Neural progenitor cell (in vitro differentiated cells): Measurements from ENCODE around the gene HMGN3. TPM values are rescaled to one million over a fixed set of nuclear protein-coding genes. Genes with fewer than 3 reads are reported as not detected.

Experiments used
- DNase-seq: peaks from one replicate; pipeline ENCODE4 v3.0.0-alpha.2; 2016; ENCODE audit warnings: low spot score
- H2AFZ ChIP-seq: fragments of 200-600 bp; sonication (generic); replicated peaks from 2 replicates; pipeline ENCODE4 v1.6.1; 2016; ENCODE audit warnings: antibody characterized with exemption
- H3F3A ChIP-seq: fragments of 200-600 bp; sonication (generic); 2 replicates; pipeline ENCODE4 v1.6.1; 2016; ENCODE audit warnings: antibody characterized with exemption, low read depth
- H3K27ac ChIP-seq: fragments of 200-600 bp; sonication (generic); 2 replicates; pipeline ENCODE4 v1.5.1; 2016; ENCODE audit warnings: mild to moderate bottlenecking
- H3K27me3 ChIP-seq: fragments of 200-600 bp; sonication (generic); 2 replicates; pipeline ENCODE4 v1.6.1; 2016; ENCODE audit warnings: mild to moderate bottlenecking, moderate library complexity
- H3K36me3 ChIP-seq: fragments of 200-600 bp; sonication (generic); 2 replicates; pipeline ENCODE4 v1.5.1; 2016
- H3K4me1 ChIP-seq: fragments of 200-600 bp; sonication (generic); 2 replicates; pipeline ENCODE4 v1.6.1; 2016; ENCODE audit warnings: mixed run types
- H3K4me2 ChIP-seq: fragments of 200-600 bp; sonication (generic); 2 replicates; pipeline ENCODE4 v1.6.1; 2016
- H3K4me3 ChIP-seq: fragments of 200-600 bp; sonication (generic); 2 replicates; pipeline ENCODE4 v1.5.1; 2016
- H3K79me2 ChIP-seq: fragments of 200-600 bp; sonication (generic); 2 replicates; pipeline ENCODE4 v1.6.1; 2016; ENCODE audit warnings: low read depth
- H3K9ac ChIP-seq: fragments of 200-600 bp; sonication (generic); 2 replicates; pipeline ENCODE4 v1.6.1; 2016
- H3K9me3 ChIP-seq: fragments of 200-600 bp; sonication (generic); 2 replicates; pipeline ENCODE4 v1.5.1; 2016; ENCODE audit warnings: low read depth
- H4K20me1 ChIP-seq: fragments of 200-600 bp; sonication (generic); 2 replicates; pipeline ENCODE4 v1.6.1; 2016; ENCODE audit warnings: low read depth
- H3K27ac Mint-ChIP-seq: 3 replicates; pipeline ENCODE4 v1.8.0; 2021; ENCODE audit warnings: mixed read lengths
- H3K27me3 Mint-ChIP-seq: 2 replicates; pipeline ENCODE4 v1.8.0; 2022; ENCODE audit warnings: low read depth, mild to moderate bottlenecking, inconsistent platforms, moderate library complexity, mixed read lengths; ENCODE audit not compliant: insufficient read depth
- H3K36me3 Mint-ChIP-seq: 3 replicates; pipeline ENCODE4 v1.8.0; 2021; ENCODE audit warnings: mixed read lengths
- H3K4me1 Mint-ChIP-seq: 3 replicates; pipeline ENCODE4 v1.8.0; 2021; ENCODE audit warnings: mixed read lengths
- H3K4me3 Mint-ChIP-seq: 3 replicates; pipeline ENCODE4 v1.8.0; 2021; ENCODE audit warnings: mild to moderate bottlenecking, moderate library complexity, mixed read lengths
- H3K9me3 Mint-ChIP-seq: 3 replicates; pipeline ENCODE4 v1.8.0; 2020; ENCODE audit warnings: mixed read lengths
- CTCF ChIP-seq: fragments of 200-600 bp; sonication (generic); IDR thresholded peaks from 2 replicates; pipeline ENCODE4 v1.5.1; 2017; ENCODE audit warnings: antibody characterized with exemption, mild to moderate bottlenecking
- EZH2 ChIP-seq: fragments of 200-600 bp; sonication (generic); IDR thresholded peaks from 2 replicates; pipeline ENCODE4 v1.6.1; 2017; ENCODE audit warnings: antibody characterized with exemption, mild to moderate bottlenecking, moderate library complexity
- EZH2phosphoT487 ChIP-seq: fragments of 200-600 bp; sonication (generic); IDR thresholded peaks from 2 replicates; pipeline ENCODE4 v1.6.1; 2017; ENCODE audit warnings: antibody characterized with exemption
- total RNA-seq: library from RNA; depleted of rRNA; stranded (reverse); fragments of >200 nt; gene quantifications from 2 replicates; pipeline ENCODE4 v1.2.3, GENCODE V29; 2015; ENCODE audit warnings: low replicate concordance

Gene HMGN3
- total RNA-seq, 1 donor from 2014 or later: 308 TPM

- Mint-ChIP-seq H3K4me1 (peaks cover 7% of the 10 kb centered on the region), H3K27ac (no peak overlapping the region), H3K27me3 (no peaks in the 10 kb centered on the region), H3K4me3 (no peak overlapping the region), H3K36me3 (peaks cover 45% of the 10 kb centered on the region), H3K9me3 (no peaks in the 10 kb centered on the region)
- Histone ChIP-seq H3K27ac (no peak overlapping the region), H3K27me3 (no peaks in the 10 kb centered on the region), H4K20me1 (peaks cover 7% of the 10 kb centered on the region), H3K9me3 (no peaks in the 10 kb centered on the region), H3K4me3 (no peak overlapping the region), H3K9ac (no peak overlapping the region), H3F3A (no peaks in the 10 kb centered on the region), H3K36me3 (peaks cover 4% of the 10 kb centered on the region), H3K4me1 (no peaks in the 10 kb centered on the region), H3K79me2 (no peaks in the 10 kb centered on the region), H3K4me2 (no peak overlapping the region), H2AFZ (no peak overlapping the region)
- DNase-seq: no peak
- TF ChIP-seq EZH2phosphoT487: no peak
- TF ChIP-seq CTCF: no peak
- no peak for TF ChIP-seq EZH2
These were observed 32.5 kb downstream of the HMGN3 start for GRCh38 chr6:79201983-79202382.

- Mint-ChIP-seq H3K27me3 (no peaks in the 10 kb centered on the region), H3K27ac (no peak overlapping the region), H3K9me3 (no peaks in the 10 kb centered on the region), H3K4me3 (no peak overlapping the region), H3K36me3 (peaks cover 41% of the 10 kb centered on the region), H3K4me1 (peaks cover 7% of the 10 kb centered on the region)
- Histone ChIP-seq H2AFZ (no peak overlapping the region), H3K27me3 (no peaks in the 10 kb centered on the region), H3K4me3 (no peak overlapping the region), H3K79me2 (no peaks in the 10 kb centered on the region), H3K9me3 (no peaks in the 10 kb centered on the region), H3K36me3 (peaks cover 4% of the 10 kb centered on the region), H3K27ac (no peak overlapping the region), H4K20me1 (peaks cover 7% of the 10 kb centered on the region), H3K4me2 (no peak overlapping the region), H3K9ac (no peak overlapping the region), H3K4me1 (no peaks in the 10 kb centered on the region), H3F3A (no peaks in the 10 kb centered on the region)
- no peak for DNase-seq
- TF ChIP-seq CTCF: no peak
- no peak for TF ChIP-seq EZH2phosphoT487
- TF ChIP-seq EZH2: no peak
These were observed 33.3 kb downstream of the HMGN3 start for GRCh38 chr6:79201143-79201542.

- Histone ChIP-seq H3K79me2 (no peaks in the 10 kb centered on the region), H2AFZ (no peak overlapping the region), H3K4me3 (no peak overlapping the region), H4K20me1 (peaks cover 3% of the 10 kb centered on the region), H3K9ac (no peak overlapping the region), H3K4me1 (no peaks in the 10 kb centered on the region), H3K36me3 (no peaks in the 10 kb centered on the region), H3K27ac (no peak overlapping the region), H3K9me3 (no peaks in the 10 kb centered on the region), H3K27me3 (no peaks in the 10 kb centered on the region), H3K4me2 (no peak overlapping the region), H3F3A (no peaks in the 10 kb centered on the region)
- Mint-ChIP-seq H3K4me3 (no peak overlapping the region), H3K27me3 (no peaks in the 10 kb centered on the region), H3K27ac (no peak overlapping the region), H3K4me1 (no peaks in the 10 kb centered on the region), H3K9me3 (no peaks in the 10 kb centered on the region), H3K36me3 (peaks cover 26% of the 10 kb centered on the region)
- TF ChIP-seq EZH2phosphoT487: no peak
- TF ChIP-seq EZH2: no peak
- no peak for TF ChIP-seq CTCF
- DNase-seq: no peak
These were observed 37.6 kb downstream of the HMGN3 start for GRCh38 chr6:79196912-79197311.
